Neural crest cell (in vitro differentiated cells): ENCODE results near the gene SORBS2. TPM values are rescaled to one million over a fixed set of nuclear protein-coding genes. Genes with fewer than 3 reads are reported as not detected.

Experiments
- DNase-seq: peaks from one replicate; pipeline ENCODE4 v3.0.0; 2021; ENCODE audit warnings: low read depth, mixed read lengths, low spot score
- H3K27ac Mint-ChIP-seq: one replicate; pipeline ENCODE4 v1.8.0; 2021; ENCODE audit warnings: mild to moderate bottlenecking, mixed read lengths; ENCODE audit not compliant: unreplicated experiment
- H3K27me3 Mint-ChIP-seq: 2 replicates; pipeline ENCODE4 v1.8.0; 2021; ENCODE audit warnings: low read depth, mild to moderate bottlenecking, mixed read lengths
- H3K36me3 Mint-ChIP-seq: 2 replicates; pipeline ENCODE4 v1.8.0; 2021; ENCODE audit warnings: low read depth, mild to moderate bottlenecking, mixed read lengths
- H3K4me1 Mint-ChIP-seq: 2 replicates; pipeline ENCODE4 v1.8.0; 2021; ENCODE audit warnings: mixed read lengths
- H3K4me3 Mint-ChIP-seq: one replicate; pipeline ENCODE4 v1.8.0; 2021; ENCODE audit warnings: mild to moderate bottlenecking, mixed read lengths
- H3K9me3 Mint-ChIP-seq: 2 replicates; pipeline ENCODE4 v1.8.0; 2021; ENCODE audit warnings: mixed read lengths
- CTCF ChIP-seq: fragments of 200-600 bp; sonication (generic); conservative IDR thresholded peaks from 2 replicates; pipeline ENCODE4 v1.5.0; 2021; ENCODE audit warnings: antibody characterized with exemption, mild to moderate bottlenecking
- total RNA-seq: library from RNA; stranded (reverse); gene quantifications from 2 replicates; pipeline ENCODE4 v1.2.1, GENCODE V29; 2021

SORBS2 gene
- total RNA-seq, 1 donor from 2014 or later = 42.3 TPM

DNA sequence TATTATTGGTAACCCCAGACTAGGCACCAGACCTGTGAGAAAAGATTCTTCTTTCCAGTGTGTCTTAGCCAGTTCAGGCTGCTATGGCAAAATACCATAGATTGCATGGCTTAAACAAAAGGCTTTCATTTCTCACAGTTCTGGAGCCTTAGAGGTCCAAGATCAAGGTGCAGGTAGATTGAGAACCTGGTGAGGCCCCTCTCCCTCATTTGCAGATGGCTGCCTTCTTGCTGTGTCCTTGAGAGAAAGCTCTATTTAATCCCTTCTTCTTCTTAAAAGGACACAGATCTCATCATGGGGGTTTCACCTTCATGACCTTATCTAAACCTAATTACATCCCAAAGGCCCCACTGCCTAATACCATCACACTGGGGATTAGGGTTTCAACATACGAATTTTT lies 273.2 kb downstream of the SORBS2 start:
- H3K27me3 Mint-ChIP-seq = peaks cover 30% of the 10 kb centered on the region
- peaks cover 21% of the 10 kb centered on the region for H3K4me1 Mint-ChIP-seq
- no peak for TF ChIP-seq CTCF
- no peaks in the 10 kb centered on the region for H3K36me3 Mint-ChIP-seq
- H3K27ac Mint-ChIP-seq = no peak overlapping the region
- no peak overlapping the region for H3K4me3 Mint-ChIP-seq
- DNase-seq = no peak
- no peaks in the 10 kb centered on the region for H3K9me3 Mint-ChIP-seq

GRCh38 chr4:185536411-185536709 lies 275.6 kb downstream of the SORBS2 start:
- Mint-ChIP-seq H3K36me3 (no peaks in the 10 kb centered on the region), H3K27ac (no peak overlapping the region), H3K9me3 (no peaks in the 10 kb centered on the region), H3K27me3 (peaks cover 36% of the 10 kb centered on the region), H3K4me3 (peak overlapping the region; percentile 75), H3K4me1 (peaks cover 11% of the 10 kb centered on the region)
- DNase-seq = no peak
- no peak for TF ChIP-seq CTCF

DNA sequence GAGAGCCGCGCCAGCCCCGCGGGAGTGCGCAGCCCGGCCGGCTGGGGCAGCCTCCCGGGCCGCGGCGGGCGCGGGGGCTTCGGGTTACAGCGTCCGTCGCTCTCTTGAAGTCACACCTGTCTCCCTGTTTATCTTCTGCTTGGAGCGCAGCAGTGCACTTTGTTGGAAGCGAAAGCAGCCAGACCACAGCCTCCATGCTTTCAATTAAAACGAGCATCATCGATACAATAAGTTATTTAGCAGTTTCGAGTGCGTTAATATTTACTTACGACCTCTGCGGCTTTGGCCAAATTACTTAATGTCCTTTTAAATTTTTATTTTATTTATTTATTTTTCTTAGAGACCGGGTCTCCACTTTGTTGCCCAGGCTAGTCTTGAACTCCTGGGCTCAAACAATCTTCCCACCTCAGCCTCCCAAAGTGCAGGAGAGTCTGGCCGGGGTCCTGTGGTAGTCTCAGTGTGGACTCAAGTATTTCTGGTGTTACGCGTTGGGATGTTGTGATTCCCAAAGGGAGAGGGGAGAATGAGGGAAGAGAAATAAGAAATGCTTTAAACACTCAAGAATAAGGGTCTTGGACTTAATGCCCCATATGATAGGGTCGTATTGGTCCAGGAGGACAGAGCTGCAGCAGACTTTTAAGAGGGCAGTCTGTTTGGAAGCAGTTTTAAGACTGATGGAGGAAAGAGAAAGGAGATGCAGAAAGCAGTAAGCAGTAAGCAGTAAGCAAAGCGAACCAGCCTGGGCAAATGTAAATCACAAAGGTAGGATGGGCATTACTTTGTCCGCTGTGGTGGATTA lies 276.2 kb downstream of the SORBS2 start:
- DNase-seq = no peak
- no peak for TF ChIP-seq CTCF
- H3K4me3 Mint-ChIP-seq = peak overlapping the region; percentile 79
- no peak overlapping the region for H3K27ac Mint-ChIP-seq
- H3K9me3 Mint-ChIP-seq = no peaks in the 10 kb centered on the region
- peaks cover 38% of the 10 kb centered on the region for H3K27me3 Mint-ChIP-seq
- peaks cover 6% of the 10 kb centered on the region for H3K4me1 Mint-ChIP-seq
- no peaks in the 10 kb centered on the region for H3K36me3 Mint-ChIP-seq
